ENCODE results near the gene MTHFSD. TPM values are rescaled to one million over a fixed set of nuclear protein-coding genes. Genes with fewer than 3 reads are reported as not detected.
A peak's percentile ranks its signal among the peaks of the same experiment; 100 is the strongest.

Gene MTHFSD
- total and polyA plus RNA-seq, 2 of the 8 experiments (the other 6 are each of a cell fraction or from before 2014, with no cell fraction given), result 7.1 to 9.8 TPM

DNA sequence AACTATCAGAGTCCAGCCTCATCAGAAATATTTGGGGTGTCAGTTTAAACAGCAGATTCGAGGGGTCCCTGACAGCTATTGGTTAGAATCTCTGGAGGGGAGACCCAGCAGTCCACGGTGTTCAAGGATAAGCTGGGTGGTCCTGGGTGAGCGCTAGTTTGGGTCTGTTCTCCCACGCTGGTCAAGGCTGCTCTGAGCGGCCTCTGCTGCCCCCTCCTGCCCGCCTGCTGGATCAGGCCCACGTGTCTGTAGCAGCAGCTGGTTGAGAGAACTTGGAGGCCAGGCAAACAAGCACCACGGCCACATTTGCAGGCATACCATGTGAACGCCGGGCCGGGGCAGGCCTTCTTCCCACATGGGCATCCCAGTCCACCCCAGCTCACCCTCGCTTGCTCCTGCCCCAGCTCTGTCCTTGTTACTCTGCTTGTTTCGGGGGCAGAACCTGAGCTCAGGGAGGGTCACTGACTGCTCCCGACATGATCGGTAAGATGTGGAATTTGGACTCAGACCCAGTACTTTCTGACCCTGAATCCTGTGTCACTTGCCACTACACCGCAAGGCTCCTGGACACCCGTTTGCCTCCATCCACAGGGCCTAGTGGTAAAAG is 37.3 kb downstream of the MTHFSD start:
- no peaks in the 10 kb centered on the region for H3K36me3 ChIP-seq (ENCODE audit: control insufficient read depth in 2 of 4, insufficient read depth in 4 of 4, low read length in 3 of 4)
- H2BK120ac ChIP-seq (replicated peaks; ENCODE audit: low read depth, low read length), result no peak overlapping the region
- no peaks in the 10 kb centered on the region; a peak in 1 of 4 replicates for H3K9me3 ChIP-seq (ENCODE audit: insufficient read depth in 2 of 2, low read depth in 1 of 2, low read length in 1 of 2)
- no peak overlapping the region; the same call in 1 of the 2 replicates for H3K18ac ChIP-seq (ENCODE audit: extremely low read depth, low read length)
- H4K5ac ChIP-seq (ENCODE audit: insufficient read length, low read depth, low read length), result no peak overlapping the region
- H3K27ac ChIP-seq (ENCODE audit: low read depth, low read length), result no peak overlapping the region
- H3K9ac ChIP-seq (replicated peaks in 1 of 4; ENCODE audit: extremely low read depth in 1 of 4, low read depth in 3 of 4, low read length in 3 of 4), result no peak overlapping the region
- no peak overlapping the region for H4K8ac ChIP-seq (ENCODE audit: extremely low read depth, insufficient read depth, low read length)
- no peak overlapping the region for H2BK5ac ChIP-seq (ENCODE audit: low read depth, low read length)
- no peaks in the 10 kb centered on the region; the same call in 1 of the 2 replicates for H3K23me2 ChIP-seq (ENCODE audit: low read depth, low read length)
- H3K4me2 ChIP-seq (ENCODE audit: insufficient read depth in 1 of 2, low read depth in 2 of 2, low read length in 2 of 2), result no peak overlapping the region
- POLR2A ChIA-PET (ENCODE audit: partially characterized antibody), result interaction anchor here (1.3 to 1.6 kb wide), 2 partner anchors 24 to 233 kb away, joined by 3 to 4 read pairs; no protein-coding TSS in a partner anchor
- peaks cover 11% of the 10 kb centered on the region in 2 experiments for H4K20me1 ChIP-seq (replicated peaks in 1 of 2; ENCODE audit: control insufficient read depth in 1 of 2, insufficient read depth in 2 of 2, low read length in 2 of 2)
- H3K79me2 ChIP-seq (ENCODE audit: control insufficient read depth in 1 of 2, insufficient read depth in 2 of 2, low read length in 2 of 2), result no peaks in the 10 kb centered on the region
- H4K91ac ChIP-seq (replicated peaks; ENCODE audit: insufficient read length, low read length), result no peak overlapping the region
- peak in 1 of 2 experiments; percentile 82 for DNase-seq (ENCODE audit: low read depth in 1 of 2, low spot score in 2 of 2)
- H3K56ac ChIP-seq (replicated peaks; ENCODE audit: insufficient read length, low read depth, low read length), result no peak overlapping the region
- H2BK20ac ChIP-seq (ENCODE audit: low read length), result no peak overlapping the region
- H3K4me1 ChIP-seq (replicated peaks in 1 of 4; ENCODE audit: control insufficient read depth in 3 of 4, insufficient read depth in 4 of 4, low read length in 3 of 4), result peaks cover 3 to 14% (median 10%) of the 10 kb centered on the region in 4 experiments; a peak in 6 of 7 replicates
- CTCF ChIA-PET (ENCODE audit: partially characterized antibody), result interaction anchor here (0.5 to 6.0 kb wide), 99 partner anchors 9 to 1590 kb away, joined by 3 to 84 read pairs (median 5); no protein-coding TSS in a partner anchor
- WGBS, 2 experiments (ENCODE audit: extremely low coverage in 1 of 2, insufficient coverage in 1 of 2, insufficient read length in 1 of 2, insufficient replicate concordance in 2 of 2, low coverage in 1 of 2, low lambda C conversion rate in 2 of 2, missing lambda C conversion rate in 1 of 2), result 36% methylated on average over 17 of the region's 17 CpGs; no CpG with 5 or more reads in 1 of the 2 experiments
- H3K27me3 ChIP-seq (replicated peaks in 1 of 4; ENCODE audit: control insufficient read depth in 3 of 4, extremely low read depth in 1 of 4, insufficient read depth in 3 of 4, low read length in 3 of 4), result peaks cover 56 to 75% (median 64%) of the 10 kb centered on the region in 4 experiments
- no peaks in the 10 kb centered on the region for H3K79me1 ChIP-seq (ENCODE audit: low read depth, low read length)
- no peak overlapping the region; the same call in 1 of the 2 replicates for H2BK12ac ChIP-seq (ENCODE audit: low read depth, low read length)
- H3K4ac ChIP-seq (replicated peaks; ENCODE audit: insufficient read length, low read depth, low read length), result no peak overlapping the region
- no peak overlapping the region for H2AK5ac ChIP-seq (ENCODE audit: low read depth, low read length)
- no peak overlapping the region for H2AFZ ChIP-seq (ENCODE audit: low read length)
- no peak overlapping the region for H2BK15ac ChIP-seq (ENCODE audit: low read length)
- H3K14ac ChIP-seq (ENCODE audit: insufficient read length), result no peak overlapping the region
- H3K23ac ChIP-seq (ENCODE audit: insufficient read length), result no peak overlapping the region
- H3K4me3 ChIP-seq (ENCODE audit: extremely low read depth in 1 of 4, insufficient read depth in 2 of 4, low read depth in 3 of 4, low read length in 4 of 4), result no peak overlapping the region
- FAIRE-seq, result no peak
- no peak for TF ChIP-seq EGR1 (IDR thresholded peaks at IDR 0.05; ENCODE audit: borderline replicate concordance, low read depth, low read length)
- 0 out of 4 replicates have a peak, but pooled peaks of 1 of the 2 experiments have one; percentile 50 for TF ChIP-seq SIN3A (conservative IDR thresholded peaks at IDR 0.05 in 1 of 2, IDR thresholded peaks at IDR 0.05 in 1 of 2; ENCODE audit: low read depth in 1 of 2, low read length in 2 of 2)
- no peak for TF ChIP-seq TAF7 (optimal IDR thresholded peaks at IDR 0.05; ENCODE audit: borderline replicate concordance, low read depth, low read length)
- no peak for TF ChIP-seq RFX5 (IDR thresholded peaks at IDR 0.05; ENCODE audit: borderline replicate concordance, low read depth, low read length)
- TF ChIP-seq POU5F1 (IDR thresholded peaks at IDR 0.05; ENCODE audit: low read depth, low read length), result no peak
- no peak for TF ChIP-seq SP2 (IDR thresholded peaks at IDR 0.05; ENCODE audit: low read length)
- TF ChIP-seq SP1 (IDR thresholded peaks at IDR 0.05; ENCODE audit: low read depth, low read length), result no peak
- TF ChIP-seq, protein P1, sequence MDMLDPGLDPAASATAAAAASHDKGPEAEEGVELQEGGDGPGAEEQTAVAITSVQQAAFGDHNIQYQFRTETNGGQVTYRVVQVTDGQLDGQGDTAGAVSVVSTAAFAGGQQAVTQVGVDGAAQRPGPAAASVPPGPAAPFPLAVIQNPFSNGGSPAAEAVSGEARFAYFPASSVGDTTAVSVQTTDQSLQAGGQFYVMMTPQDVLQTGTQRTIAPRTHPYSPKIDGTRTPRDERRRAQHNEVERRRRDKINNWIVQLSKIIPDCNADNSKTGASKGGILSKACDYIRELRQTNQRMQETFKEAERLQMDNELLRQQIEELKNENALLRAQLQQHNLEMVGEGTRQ (IDR thresholded peaks at IDR 0.05; ENCODE audit: low read length), result no peak
- no peak for TF ChIP-seq PHF8 (conservative IDR thresholded peaks at IDR 0.05; ENCODE audit: low read depth, low read length)
- TF ChIP-seq RAD21 (IDR thresholded peaks at IDR 0.05 in 1 of 2, conservative IDR thresholded peaks at IDR 0.05 in 1 of 2; ENCODE audit: low read depth in 2 of 2, low read length in 2 of 2), result peak; percentile 93 to 94
- no peak for TF ChIP-seq CEBPB (IDR thresholded peaks at IDR 0.05; ENCODE audit: low read depth, low read length)

Measured in H1 (cell line).